ENCODE data around the gene USP30.

Gene USP30

DNA sequence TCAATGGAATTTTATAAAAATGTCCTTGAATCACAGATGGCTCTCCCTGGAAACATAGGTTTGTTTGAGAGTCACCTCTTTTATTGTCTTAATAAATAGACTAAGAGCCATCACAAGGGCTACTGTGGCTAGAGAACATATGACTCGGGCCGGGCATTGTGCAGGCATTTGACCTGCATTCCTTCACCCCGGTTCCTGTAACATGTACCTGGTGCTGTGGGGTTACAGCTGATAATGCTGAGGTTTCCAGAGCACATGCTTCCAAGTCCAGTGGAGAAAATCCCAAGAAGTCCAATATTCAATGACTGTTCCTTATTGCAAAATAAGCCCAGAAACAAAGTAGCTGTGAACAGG is 63.0 kb downstream of the USP30 start:
- TF ChIP-seq, protein P1, sequence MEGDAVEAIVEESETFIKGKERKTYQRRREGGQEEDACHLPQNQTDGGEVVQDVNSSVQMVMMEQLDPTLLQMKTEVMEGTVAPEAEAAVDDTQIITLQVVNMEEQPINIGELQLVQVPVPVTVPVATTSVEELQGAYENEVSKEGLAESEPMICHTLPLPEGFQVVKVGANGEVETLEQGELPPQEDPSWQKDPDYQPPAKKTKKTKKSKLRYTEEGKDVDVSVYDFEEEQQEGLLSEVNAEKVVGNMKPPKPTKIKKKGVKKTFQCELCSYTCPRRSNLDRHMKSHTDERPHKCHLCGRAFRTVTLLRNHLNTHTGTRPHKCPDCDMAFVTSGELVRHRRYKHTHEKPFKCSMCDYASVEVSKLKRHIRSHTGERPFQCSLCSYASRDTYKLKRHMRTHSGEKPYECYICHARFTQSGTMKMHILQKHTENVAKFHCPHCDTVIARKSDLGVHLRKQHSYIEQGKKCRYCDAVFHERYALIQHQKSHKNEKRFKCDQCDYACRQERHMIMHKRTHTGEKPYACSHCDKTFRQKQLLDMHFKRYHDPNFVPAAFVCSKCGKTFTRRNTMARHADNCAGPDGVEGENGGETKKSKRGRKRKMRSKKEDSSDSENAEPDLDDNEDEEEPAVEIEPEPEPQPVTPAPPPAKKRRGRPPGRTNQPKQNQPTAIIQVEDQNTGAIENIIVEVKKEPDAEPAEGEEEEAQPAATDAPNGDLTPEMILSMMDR (conservative IDR thresholded peaks at IDR 0.05; ENCODE audit: low read depth, low read length) = no peak
- no peak overlapping the region for H3K4me3 ChIP-seq (ENCODE audit: low read depth, low read length)
- DNase-seq (ENCODE audit: low read depth) = no peak

- H3K4me3 ChIP-seq (ENCODE audit: low read depth, low read length) = no peak within 1 kb of the TSS
- peak; percentile 13 for DNase-seq (ENCODE audit: low read depth)
- TF ChIP-seq, protein P1 (conservative IDR thresholded peaks at IDR 0.05; ENCODE audit: low read depth, low read length) = no peak
These were observed 63.6 kb downstream of the USP30 start, which contains the start of gene ACACB for GRCh38 chr12:109115758-109116610. ACACB (plus strand) TSS chr12:109116587; CDS start chr12:109139406, 22,819 bp downstream.

GRCh38 chr12:109116611-109116949 is 64.2 kb downstream of the USP30 start:
- H3K4me3 ChIP-seq (ENCODE audit: low read depth, low read length) = no peak overlapping the region
- no peak for DNase-seq (ENCODE audit: low read depth)
- TF ChIP-seq, protein P1 (conservative IDR thresholded peaks at IDR 0.05; ENCODE audit: low read depth, low read length) = no peak

DNA sequence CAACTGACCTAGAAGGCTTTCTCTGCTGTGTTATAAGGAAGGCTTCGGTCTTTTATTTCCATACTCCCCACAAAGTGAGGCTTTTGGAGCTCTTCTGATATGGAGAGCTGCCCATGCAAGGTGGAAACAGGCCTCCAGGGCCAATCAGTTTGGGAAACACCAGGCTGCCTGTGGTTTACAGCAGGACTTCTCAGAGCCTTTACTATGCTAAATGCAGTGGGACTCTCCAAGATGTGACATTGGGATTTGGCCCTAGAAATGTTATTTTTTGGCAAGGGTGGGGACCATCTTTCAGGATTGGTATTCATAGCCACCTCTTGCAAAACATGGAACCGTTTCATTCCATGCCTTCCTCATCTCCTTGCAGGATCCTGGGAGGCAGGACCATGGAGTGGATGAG is 67.7 kb downstream of the USP30 start:
- H3K4me3 ChIP-seq (ENCODE audit: low read depth, low read length) = no peak overlapping the region
- TF ChIP-seq, protein P1 (conservative IDR thresholded peaks at IDR 0.05; ENCODE audit: low read depth, low read length) = no peak
- no peak for DNase-seq (ENCODE audit: low read depth)

DNA sequence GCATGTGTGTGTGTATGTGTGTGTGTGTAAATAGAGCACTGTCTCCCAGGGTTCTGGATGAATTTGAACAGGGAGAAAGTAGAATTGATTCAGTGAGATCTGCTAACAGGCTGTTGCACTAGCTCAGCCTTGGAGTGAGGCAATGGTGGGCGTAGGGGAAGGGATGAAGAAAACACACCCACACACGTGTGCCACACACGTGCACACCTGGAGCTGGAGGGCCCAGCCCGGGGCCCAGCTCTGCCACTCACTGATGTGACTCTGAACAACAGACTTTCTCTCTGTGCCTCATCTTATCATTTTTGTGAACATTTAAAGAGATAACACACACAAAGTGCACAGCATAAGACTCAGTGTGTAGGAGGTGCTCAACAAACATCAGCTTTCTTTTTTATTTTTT is 68.2 kb downstream of the USP30 start:
- TF ChIP-seq, protein P1 (conservative IDR thresholded peaks at IDR 0.05; ENCODE audit: low read depth, low read length) = no peak
- no peak overlapping the region for H3K4me3 ChIP-seq (ENCODE audit: low read depth, low read length)
- no peak for DNase-seq (ENCODE audit: low read depth)

DNA sequence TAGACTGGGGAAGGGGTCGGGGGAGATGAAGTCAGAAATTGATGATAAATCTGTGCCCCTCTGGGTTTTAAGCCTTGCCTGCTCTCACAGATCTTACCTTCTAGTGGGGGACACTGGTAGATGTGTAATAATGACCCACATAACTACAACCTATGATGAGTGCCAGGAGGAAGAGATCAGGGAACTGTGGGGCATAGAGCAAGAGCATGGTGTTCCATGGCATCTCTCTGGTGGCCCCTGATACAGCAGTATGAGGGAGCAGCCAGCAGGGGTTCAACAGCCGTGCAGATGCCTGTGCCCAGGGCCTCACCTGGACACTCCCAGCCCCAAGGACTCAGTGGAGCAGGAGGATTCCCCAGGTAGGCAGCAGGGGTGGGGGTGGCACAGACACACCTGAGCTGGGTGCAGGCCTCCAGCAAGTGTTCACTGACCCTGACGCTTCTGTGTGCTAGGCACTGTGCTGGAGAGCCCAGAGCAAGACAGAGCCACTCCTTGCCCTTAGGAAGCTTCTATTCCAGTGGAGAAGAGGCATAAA is 69.0 kb downstream of the USP30 start:
- DNase-seq (ENCODE audit: low read depth) = no peak
- TF ChIP-seq, protein P1 (conservative IDR thresholded peaks at IDR 0.05; ENCODE audit: low read depth, low read length) = no peak
- no peak overlapping the region for H3K4me3 ChIP-seq (ENCODE audit: low read depth, low read length)
